Keratinocyte (primary cell): ENCODE results near the gene PPP4R4.

Source experiments
- EZH2 ChIP-seq: IDR thresholded peaks from one replicate; pipeline ENCODE4 v1.6.1; 2012; ENCODE audit warnings: inconsistent platforms, mild to moderate bottlenecking, low read length, moderate library complexity
- TF ChIP-seq, protein P1 (sequence below), 3 experiments: IDR thresholded peaks in 1 of 3; conservative IDR thresholded peaks in 1 of 3; optimal IDR thresholded peaks in 1 of 3; 2 replicates in 2 of 3; 3 replicates in 1 of 3; pipeline versions ENCODE3 to v1.5.1; 2011; ENCODE audit warnings: low read length in 3 of 3, mild to moderate bottlenecking in 3 of 3, moderate library complexity in 2 of 3, control low read depth in 1 of 3, inconsistent platforms in 1 of 3; ENCODE audit not compliant: insufficient read depth in 2 of 3; ENCODE audit errors: extremely low read depth in 1 of 3

DNA sequence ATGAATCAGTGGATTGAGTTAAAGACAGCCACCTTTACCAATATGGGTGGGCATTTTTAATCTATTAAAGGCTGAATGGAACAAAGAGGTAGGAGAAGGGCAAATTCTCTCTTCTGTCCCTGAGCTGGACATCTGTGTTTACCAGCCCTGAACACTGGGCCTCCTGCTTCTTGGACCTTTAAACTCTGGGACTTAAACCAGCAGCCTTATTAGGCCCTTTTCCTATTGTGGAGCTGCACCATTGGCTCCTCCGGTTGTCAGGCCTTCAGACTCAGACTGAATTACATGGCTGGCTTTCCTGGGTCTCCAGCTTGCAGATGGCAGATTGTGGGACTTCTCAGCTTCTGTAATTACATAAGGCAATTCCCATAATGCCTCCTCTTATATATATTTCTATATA, 142.6 kb downstream of the PPP4R4 start:
- TF ChIP-seq, protein P1, sequence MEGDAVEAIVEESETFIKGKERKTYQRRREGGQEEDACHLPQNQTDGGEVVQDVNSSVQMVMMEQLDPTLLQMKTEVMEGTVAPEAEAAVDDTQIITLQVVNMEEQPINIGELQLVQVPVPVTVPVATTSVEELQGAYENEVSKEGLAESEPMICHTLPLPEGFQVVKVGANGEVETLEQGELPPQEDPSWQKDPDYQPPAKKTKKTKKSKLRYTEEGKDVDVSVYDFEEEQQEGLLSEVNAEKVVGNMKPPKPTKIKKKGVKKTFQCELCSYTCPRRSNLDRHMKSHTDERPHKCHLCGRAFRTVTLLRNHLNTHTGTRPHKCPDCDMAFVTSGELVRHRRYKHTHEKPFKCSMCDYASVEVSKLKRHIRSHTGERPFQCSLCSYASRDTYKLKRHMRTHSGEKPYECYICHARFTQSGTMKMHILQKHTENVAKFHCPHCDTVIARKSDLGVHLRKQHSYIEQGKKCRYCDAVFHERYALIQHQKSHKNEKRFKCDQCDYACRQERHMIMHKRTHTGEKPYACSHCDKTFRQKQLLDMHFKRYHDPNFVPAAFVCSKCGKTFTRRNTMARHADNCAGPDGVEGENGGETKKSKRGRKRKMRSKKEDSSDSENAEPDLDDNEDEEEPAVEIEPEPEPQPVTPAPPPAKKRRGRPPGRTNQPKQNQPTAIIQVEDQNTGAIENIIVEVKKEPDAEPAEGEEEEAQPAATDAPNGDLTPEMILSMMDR (optimal IDR thresholded peaks at IDR 0.05 in 1 of 3, IDR thresholded peaks at IDR 0.05 in 1 of 3, conservative IDR thresholded peaks at IDR 0.05 in 1 of 3; ENCODE audit: extremely low read depth in 1 of 3, insufficient read depth in 2 of 3, low read length in 3 of 3) = no peak
- TF ChIP-seq EZH2 = no peak
